ENCODE measurements around the gene TNIP1.

The TNIP1 gene

GRCh38 chr5:151015974-151016587 is 64.8 kb downstream of the TNIP1 start:
- Histone ChIP-seq H3K9me3 (ENCODE audit: control insufficient read depth, insufficient read depth, low read length) (no peaks in the 10 kb centered on the region), H3K4me2 (ENCODE audit: low read length) (no peak overlapping the region), H3K79me2 (ENCODE audit: control insufficient read depth, low read length) (no peaks in the 10 kb centered on the region), H3K27ac (ENCODE audit: low read depth, low read length) (no peak overlapping the region), H4K20me1 (ENCODE audit: control insufficient read depth, insufficient read depth, low read depth, low read length) (no peaks in the 10 kb centered on the region), H3K4me3 (ENCODE audit: low read length) (no peak overlapping the region), H3K4me1 (ENCODE audit: control insufficient read depth, low read length) (no peaks in the 10 kb centered on the region), H3K9me2 (replicated peaks; ENCODE audit: control insufficient read depth, low read length) (no peaks in the 10 kb centered on the region), H3K36me3 (ENCODE audit: control insufficient read depth, low read length) (no peaks in the 10 kb centered on the region), H3K27me3 (ENCODE audit: control insufficient read depth, low read length) (peaks cover 12% of the 10 kb centered on the region; the same call in 1 of the 2 replicates), H3F3A (ENCODE audit: control insufficient read depth, insufficient read depth) (no peaks in the 10 kb centered on the region)
- no peak for TF ChIP-seq CTCF (IDR thresholded peaks at IDR 0.05; ENCODE audit: low read depth, low read length, poor library complexity, severe bottlenecking)
- TF ChIP-seq EZH2phosphoT487 (IDR thresholded peaks at IDR 0.05; ENCODE audit: borderline replicate concordance, low read length) = no peak

- no peak overlapping the region for H3K27ac ChIP-seq (ENCODE audit: low read depth, low read length)
Measured at GRCh38 chr5:151014680-151015343, 66.0 kb downstream of the TNIP1 start.

GRCh38 chr5:151012862-151013261 is 68.0 kb downstream of the TNIP1 start:
- Histone ChIP-seq H3K27me3 (ENCODE audit: control insufficient read depth, low read length) (peaks cover 12% of the 10 kb centered on the region; the same call in 1 of the 2 replicates), H3K4me2 (ENCODE audit: low read length) (no peak overlapping the region), H4K20me1 (ENCODE audit: control insufficient read depth, insufficient read depth, low read depth, low read length) (no peaks in the 10 kb centered on the region), H3K27ac (ENCODE audit: low read depth, low read length) (no peak overlapping the region), H3K9me3 (ENCODE audit: control insufficient read depth, insufficient read depth, low read length) (no peaks in the 10 kb centered on the region), H3F3A (ENCODE audit: control insufficient read depth, insufficient read depth) (no peaks in the 10 kb centered on the region), H3K9me2 (replicated peaks; ENCODE audit: control insufficient read depth, low read length) (no peaks in the 10 kb centered on the region), H3K79me2 (ENCODE audit: control insufficient read depth, low read length) (no peaks in the 10 kb centered on the region), H3K4me1 (ENCODE audit: control insufficient read depth, low read length) (no peaks in the 10 kb centered on the region), H3K4me3 (ENCODE audit: low read length) (no peak overlapping the region), H3K36me3 (ENCODE audit: control insufficient read depth, low read length) (no peaks in the 10 kb centered on the region)
- no peak for TF ChIP-seq EZH2phosphoT487 (IDR thresholded peaks at IDR 0.05; ENCODE audit: borderline replicate concordance, low read length)
- no peak for TF ChIP-seq CTCF (IDR thresholded peaks at IDR 0.05; ENCODE audit: low read depth, low read length, poor library complexity, severe bottlenecking)

More at GRCh38 chr5:151014680-151015343, 66.0 kb downstream of the TNIP1 start:
- H3K27me3 ChIP-seq (ENCODE audit: control insufficient read depth, low read length) = peaks cover 12% of the 10 kb centered on the region; the same call in 1 of the 2 replicates
- H3K4me1 ChIP-seq (ENCODE audit: control insufficient read depth, low read length) = no peaks in the 10 kb centered on the region
- no peak overlapping the region for H3K4me2 ChIP-seq (ENCODE audit: low read length)
- TF ChIP-seq EZH2phosphoT487 (IDR thresholded peaks at IDR 0.05; ENCODE audit: borderline replicate concordance, low read length) (no peak), CTCF (IDR thresholded peaks at IDR 0.05; ENCODE audit: low read depth, low read length, poor library complexity, severe bottlenecking) (no peak)
- H3K9me3 ChIP-seq (ENCODE audit: control insufficient read depth, insufficient read depth, low read length) = no peaks in the 10 kb centered on the region
- H3K4me3 ChIP-seq (ENCODE audit: low read length) = no peak overlapping the region
- H4K20me1 ChIP-seq (ENCODE audit: control insufficient read depth, insufficient read depth, low read depth, low read length) = no peaks in the 10 kb centered on the region
- no peaks in the 10 kb centered on the region for H3K36me3 ChIP-seq (ENCODE audit: control insufficient read depth, low read length)
- H3K79me2 ChIP-seq (ENCODE audit: control insufficient read depth, low read length) = no peaks in the 10 kb centered on the region
- H3K9me2 ChIP-seq (replicated peaks; ENCODE audit: control insufficient read depth, low read length) = no peaks in the 10 kb centered on the region
- H3F3A ChIP-seq (ENCODE audit: control insufficient read depth, insufficient read depth) = no peaks in the 10 kb centered on the region

All from DOHH2 (cell line).